Epidermal melanocyte (primary cell): Measurements from ENCODE around the gene TYRP1.
"Not testable (repeated sequence)": the region's sequence is repeated elsewhere in the genome, so short reads cannot be mapped to it uniquely, and the experiment has no call there.

Experiments
- DNase-seq: peaks from one replicate; pipeline ENCODE4 v3.0.0; 2011; ENCODE audit warnings: low spot score; ENCODE audit not compliant: insufficient read length

Gene TYRP1

GRCh38 chr9:12693141-12693540 lies at the start of gene TYRP1:
Gene TYRP1, plus strand, starts transcription at chr9:12693385. Its CDS starts 612 bp downstream, at chr9:12693997.
- no peak for DNase-seq

DNA sequence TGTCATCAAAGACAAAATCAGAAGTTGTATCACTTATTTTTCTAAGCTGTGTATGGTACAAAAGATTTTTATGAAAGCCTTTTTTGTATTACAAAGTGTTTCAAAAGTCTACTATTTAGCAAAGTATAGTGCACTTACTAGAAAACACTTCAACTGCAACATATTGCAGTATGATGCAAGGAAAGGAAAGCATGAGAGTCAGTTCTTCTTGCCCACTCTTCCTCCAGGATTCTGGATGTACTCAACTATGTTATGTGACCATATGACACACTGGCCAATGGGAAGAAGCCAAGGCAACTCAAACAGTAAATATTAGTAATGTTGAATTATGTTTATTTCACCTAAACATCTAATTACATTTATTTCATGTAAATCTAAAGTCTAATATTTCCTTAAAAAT lies 49.5 kb upstream of the TYRP1 start:
- no peak for DNase-seq

GRCh38 chr9:12648925-12649324 lies 44.3 kb upstream of the TYRP1 start:
- DNase-seq, result no peak

DNA sequence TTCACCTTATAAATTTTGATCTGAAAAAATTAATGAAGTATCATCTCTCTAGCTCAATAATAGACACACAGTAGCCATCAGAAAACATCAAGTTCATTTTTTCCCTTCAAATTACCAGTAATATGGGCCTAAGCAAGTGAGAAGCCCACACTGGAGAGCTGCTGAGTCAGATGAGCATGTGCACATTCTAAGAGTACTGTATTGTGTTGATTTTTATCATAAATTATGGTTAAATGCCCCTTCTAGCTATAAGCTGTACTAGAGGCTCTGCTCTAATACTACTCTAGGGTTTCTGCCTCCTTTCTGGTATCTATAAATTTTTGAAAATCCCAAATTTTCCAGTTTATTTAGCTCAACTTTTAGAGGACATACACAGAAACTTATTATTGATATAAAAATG lies 42.1 kb upstream of the TYRP1 start:
- no peak for DNase-seq

DNA sequence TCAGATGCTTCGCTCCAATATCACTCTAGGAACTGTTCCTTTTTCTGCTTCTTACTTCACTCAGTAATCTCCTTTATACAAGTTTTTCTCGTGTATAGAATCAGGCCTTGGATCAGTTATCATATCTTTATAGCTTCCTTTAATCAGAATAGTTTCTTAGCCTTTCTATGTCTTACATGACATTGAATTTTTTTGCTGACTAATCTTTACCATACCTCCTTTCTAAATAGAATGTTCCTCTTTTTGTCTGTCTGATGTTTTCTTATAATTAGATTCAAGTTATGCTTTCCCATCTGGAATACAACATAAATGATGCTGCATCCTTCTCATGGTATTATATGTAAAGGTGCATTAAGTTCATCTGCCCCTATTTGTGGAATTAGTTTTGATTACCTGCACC lies 40.2 kb upstream of the TYRP1 start:
- no peak for DNase-seq

- no peak for DNase-seq
Observed at GRCh38 chr9:12656803-12657202, 36.4 kb upstream of the TYRP1 start.

DNA sequence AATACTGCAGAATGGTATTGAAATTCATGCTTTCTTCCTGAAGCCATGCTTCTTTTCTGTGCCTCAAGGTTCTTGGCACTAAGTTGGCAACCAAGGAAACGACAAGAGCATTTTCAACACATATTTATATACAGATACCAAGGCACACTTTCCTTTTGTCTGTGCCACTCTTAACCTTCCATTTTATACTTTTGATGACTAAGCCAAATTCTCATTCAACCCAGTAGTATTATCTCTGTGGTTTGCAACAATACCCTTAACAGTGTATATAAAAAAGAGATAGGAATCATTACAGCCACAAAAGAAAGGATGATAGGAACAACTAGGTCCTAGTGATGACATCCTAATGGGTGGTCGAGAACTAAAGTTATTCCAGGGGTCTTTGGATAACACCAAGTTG lies 36.0 kb upstream of the TYRP1 start:
- no peak for DNase-seq

DNA sequence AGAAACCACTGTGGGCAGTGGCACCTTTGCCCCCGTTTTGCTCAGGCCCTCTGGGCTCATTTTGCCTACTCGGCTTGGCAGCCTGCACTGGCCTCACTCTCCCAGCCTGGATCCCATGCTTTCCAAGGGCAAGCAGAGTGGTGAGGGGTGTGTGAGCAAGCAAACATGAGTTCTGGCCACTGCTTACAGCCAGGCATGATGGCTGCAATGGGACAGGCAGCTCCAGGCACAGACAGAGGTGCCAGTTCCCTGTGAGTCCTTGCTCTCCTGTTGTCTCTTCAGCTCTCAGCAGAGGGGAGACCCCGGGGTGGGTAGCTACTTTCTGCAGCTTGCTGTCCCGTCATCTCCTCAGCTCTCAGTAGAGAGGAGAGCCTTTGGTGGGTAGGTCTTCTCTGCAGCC lies 35.2 kb upstream of the TYRP1 start:
- no peak for DNase-seq

DNA sequence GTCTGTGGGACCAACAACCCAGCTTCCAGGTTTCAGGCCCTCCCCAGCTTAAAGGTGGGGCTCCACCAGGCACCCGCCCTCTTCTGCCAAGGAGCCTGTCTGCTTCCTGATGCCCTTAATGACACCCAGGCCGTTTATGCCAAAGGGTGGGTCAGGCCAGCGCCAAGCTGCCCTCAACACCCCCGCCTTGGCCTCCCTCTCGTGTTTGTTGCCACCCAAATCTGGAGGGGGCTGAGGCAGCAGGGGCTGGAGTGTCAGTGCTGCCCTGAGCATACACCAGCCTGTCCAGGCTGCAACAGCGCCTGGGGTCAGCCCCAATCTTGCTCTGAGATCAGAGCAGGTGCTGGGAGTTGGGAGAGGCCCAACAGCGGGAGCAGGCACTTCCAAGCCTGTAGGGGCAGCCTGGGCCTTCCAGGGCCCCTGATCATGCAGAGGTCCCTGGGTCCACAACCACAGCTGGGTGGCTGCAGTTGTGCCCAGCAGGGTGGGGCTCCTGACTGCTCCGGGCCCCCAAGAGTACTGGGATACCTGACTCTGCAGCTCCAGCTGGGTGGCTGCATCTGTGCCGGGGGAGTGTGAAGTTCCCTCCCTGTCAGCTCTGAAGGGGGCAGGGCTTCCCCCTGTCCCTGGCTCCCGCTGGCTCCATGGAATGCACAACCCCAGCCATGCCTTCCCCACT lies 34.5 kb upstream of the TYRP1 start:
- no peak for DNase-seq

DNA sequence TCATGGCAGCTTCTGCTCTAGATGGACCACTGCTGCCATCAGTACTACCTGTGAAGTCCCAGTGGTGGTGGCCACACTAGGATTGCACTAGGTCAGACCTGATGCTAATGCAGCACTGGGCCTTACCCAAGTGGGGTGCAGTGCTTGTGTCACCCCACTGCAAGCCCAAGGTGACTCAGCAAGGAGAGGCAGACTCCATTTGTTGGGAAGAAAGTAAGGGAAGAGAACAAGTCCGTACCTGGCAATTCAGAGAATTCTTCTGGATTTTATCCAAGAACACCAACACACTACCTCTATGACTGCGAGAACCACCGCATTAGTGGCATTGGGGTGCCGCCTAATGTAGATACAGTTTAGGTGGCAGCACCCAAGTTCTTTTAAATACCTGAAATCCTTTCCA lies 34.0 kb upstream of the TYRP1 start:
- DNase-seq, result no peak

- no peak for DNase-seq
Observed at GRCh38 chr9:12666813-12667212, 26.4 kb upstream of the TYRP1 start.

- DNase-seq, result no peak
Observed at GRCh38 chr9:12667892-12668291, 25.3 kb upstream of the TYRP1 start.

DNA sequence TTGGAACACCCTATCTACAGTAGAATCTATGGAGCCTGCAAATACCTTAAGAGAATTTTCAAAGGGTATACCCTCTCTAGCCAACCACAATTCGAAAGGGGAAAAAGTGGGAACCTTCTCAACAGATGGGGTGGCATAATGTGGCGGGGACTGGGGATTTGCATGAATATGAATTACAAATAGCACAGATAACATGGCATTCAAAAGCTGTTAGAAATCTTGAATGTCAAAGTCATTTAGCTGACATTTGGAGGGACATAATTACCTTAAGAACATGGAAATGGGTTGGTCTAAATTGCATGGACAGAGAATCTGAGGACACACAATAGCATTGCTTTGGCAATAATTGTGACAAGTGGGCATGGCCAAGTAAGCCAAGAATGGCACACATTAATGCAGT lies 23.2 kb upstream of the TYRP1 start:
- DNase-seq, result no peak

GRCh38 chr9:12674961-12675360 lies 18.2 kb upstream of the TYRP1 start:
- no peak for DNase-seq

DNA sequence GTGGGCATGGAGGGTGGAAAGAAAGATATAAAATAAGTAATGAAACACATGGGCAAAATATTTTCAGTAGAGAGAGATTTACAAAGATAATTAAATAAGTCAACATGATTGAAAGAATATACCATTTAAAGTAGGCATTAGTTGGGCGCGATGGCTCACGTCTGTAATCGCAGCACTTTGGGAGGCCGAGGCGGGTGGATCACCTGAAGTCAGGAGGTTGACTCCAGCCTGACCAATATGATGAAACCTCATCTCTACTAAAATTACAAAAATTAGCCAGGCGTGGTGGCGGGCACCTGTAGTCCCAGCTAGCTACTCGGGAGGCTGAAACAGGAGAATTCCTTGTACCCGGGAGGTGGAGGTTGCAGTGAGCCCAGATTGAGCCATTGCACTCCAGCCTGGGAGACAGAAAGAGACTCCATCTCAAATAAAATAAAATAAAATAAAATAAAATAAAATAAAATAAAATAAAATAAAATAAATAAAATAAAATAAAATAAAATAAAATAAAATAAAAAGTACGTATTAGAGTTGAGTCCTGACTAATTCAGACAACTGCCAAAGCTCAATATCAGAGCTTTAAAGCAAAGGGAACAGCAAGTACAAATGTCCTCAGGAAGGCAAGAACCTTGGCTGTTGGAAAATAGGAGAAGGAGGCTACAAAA lies 15.6 kb upstream of the TYRP1 start:
- not testable (repeated sequence) for DNase-seq

- peak; percentile 24 for DNase-seq
Observed at GRCh38 chr9:12680341-12680740, 12.8 kb upstream of the TYRP1 start.

- DNase-seq, result no peak
Observed at GRCh38 chr9:12680757-12681156, 12.4 kb upstream of the TYRP1 start.

GRCh38 chr9:12681620-12682019 lies 11.6 kb upstream of the TYRP1 start:
- DNase-seq, result no peak

DNA sequence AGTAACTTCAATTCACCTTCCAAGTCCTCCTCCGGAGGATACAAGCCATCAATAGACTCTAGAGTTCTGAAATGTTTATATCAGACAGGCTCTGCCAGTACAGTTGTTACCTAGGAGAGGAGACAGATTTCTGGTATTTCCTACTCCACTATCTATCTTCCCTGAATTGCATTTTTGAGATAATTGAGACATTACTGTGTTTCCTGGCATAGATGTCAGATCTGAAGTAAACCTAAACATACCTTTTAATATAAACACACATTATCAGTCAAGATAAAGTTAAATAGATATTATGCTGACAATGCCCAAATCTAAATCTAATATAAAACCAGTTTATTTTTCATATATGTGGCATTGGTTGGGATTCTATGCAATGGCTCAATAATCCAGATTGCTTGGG lies 8.2 kb upstream of the TYRP1 start:
- DNase-seq, result no peak

DNA sequence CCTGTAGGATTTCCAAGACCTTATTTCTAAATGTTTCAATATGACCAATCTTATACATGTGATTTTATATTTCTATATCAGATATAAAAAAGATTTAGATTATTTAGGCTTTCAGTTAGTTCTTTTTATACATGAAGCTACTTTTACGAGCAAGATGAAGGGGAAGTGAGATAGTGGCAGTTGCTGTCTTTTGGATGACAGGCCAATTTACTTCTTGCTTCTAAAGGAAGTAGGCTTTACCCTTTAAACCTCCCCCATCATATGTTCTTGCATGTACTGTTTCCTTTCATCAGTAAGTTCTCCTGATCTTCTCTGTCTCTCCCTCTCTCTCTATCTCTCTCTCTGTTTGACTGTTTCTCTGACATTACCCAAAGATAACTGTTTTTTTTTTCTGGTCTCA lies 4.0 kb upstream of the TYRP1 start:
- DNase-seq, result no peak

- DNase-seq, result no peak
Observed at GRCh38 chr9:12694013-12694412, 828 bp downstream of the TYRP1 start.

DNA sequence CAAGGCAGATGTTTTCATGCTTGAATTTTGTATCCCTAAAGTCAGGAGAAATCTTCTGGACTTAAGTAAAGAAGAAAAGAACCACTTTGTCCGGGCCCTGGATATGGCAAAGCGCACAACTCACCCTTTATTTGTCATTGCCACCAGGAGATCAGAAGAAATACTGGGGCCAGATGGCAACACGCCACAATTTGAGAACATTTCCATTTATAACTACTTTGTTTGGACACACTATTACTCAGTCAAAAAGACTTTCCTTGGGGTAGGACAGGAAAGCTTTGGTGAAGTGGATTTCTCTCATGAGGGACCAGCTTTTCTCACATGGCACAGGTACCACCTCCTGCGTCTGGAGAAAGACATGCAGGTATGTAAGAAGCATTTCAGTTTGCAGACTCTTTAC lies 2.3 kb downstream of the TYRP1 start:
- DNase-seq, result no peak

- DNase-seq, result no peak
Observed at GRCh38 chr9:12696931-12697622, 3.9 kb downstream of the TYRP1 start.
